NCI-H524 treated with DMSO at 0.1 percent for 48 hours (cell line): ENCODE data around the gene NTSR2.

Experiments
- DNase-seq: peaks from one replicate; lab custom pipeline; 2025; lab: John Stamatoyannopoulos, UW

Gene NTSR2, protein sequence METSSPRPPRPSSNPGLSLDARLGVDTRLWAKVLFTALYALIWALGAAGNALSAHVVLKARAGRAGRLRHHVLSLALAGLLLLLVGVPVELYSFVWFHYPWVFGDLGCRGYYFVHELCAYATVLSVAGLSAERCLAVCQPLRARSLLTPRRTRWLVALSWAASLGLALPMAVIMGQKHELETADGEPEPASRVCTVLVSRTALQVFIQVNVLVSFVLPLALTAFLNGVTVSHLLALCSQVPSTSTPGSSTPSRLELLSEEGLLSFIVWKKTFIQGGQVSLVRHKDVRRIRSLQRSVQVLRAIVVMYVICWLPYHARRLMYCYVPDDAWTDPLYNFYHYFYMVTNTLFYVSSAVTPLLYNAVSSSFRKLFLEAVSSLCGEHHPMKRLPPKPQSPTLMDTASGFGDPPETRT

GRCh38 chr2:11669454-11670291 lies at the start of gene NTSR2:
Gene NTSR2, minus strand, starts transcription at chr2:11670195. Its CDS starts 66 bp downstream, at chr2:11670129.
- DNase-seq: no peak

DNA sequence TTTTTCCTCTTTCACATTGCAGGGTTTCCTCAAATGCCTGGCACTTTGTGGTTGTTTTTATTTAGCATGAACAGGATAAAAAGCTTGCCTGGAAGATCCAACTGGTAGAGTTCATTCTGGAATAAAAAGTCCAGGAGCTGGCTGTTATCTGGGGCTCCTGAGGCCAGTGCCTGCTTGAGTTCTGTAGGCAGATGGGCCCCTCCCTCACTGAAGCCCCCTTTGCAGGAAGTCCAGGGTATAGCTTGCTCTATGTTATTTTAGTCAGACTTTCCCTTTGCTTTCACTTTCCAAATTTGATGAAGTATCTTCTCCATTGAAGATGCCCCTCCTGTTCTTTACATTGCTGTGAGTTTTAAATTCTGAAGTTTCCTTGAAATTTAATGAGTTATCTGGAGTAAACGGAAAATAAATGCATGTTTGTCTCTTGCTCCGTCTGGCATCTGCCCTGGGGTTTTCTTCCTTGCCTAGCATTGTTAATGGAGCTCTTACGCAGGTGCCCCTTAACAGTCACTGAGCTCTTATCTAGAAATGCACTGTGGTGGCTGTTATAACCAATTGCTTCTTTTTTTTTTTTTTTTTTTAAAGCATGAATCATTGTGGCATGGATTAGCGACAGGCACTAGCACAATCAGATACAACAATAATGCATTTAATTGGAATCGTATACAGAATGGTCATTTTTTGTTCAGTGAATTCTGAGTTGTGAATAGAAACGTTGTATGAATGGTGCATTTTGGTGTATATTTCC lies 49.4 kb upstream of the NTSR2 start:
- DNase-seq: no peak

- DNase-seq: no peak
These were observed 48.6 kb upstream of the NTSR2 start for GRCh38 chr2:11718606-11719005.

GRCh38 chr2:11717623-11718022 lies 47.6 kb upstream of the NTSR2 start:
- no peak for DNase-seq

GRCh38 chr2:11716689-11717321 lies 46.8 kb upstream of the NTSR2 start:
- DNase-seq: no peak

DNA sequence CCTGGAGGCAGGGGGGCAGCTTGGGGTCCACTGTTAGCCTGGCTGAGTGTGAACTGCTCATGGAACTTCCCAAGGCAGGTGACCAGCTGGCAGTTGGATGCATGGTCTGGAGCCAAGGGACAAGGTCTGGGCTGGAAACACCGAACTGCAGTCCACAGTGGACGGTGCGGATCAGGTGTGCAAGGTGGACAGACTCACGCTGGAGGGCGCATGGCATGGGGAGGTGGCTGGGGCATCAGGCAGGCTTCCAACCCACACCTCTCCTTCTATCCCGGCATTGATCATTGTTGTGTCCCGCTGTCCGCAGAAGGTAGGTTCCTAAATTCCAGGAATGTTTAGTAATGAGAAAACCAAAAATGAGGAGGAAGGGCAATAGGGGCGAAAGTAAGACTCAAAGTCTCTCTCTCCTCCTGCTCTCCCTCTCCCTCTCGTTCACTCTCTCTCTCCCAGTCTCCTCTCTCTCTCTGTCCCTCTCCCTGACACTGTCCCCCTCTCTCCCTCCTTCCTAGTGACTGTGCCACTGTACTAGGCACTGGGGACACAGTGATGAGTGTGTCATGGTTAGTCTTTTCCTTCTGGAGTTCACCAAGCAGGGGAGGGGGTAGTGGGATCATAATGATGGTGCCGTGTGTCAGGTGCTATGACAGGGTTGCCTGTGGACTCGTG lies 46.1 kb upstream of the NTSR2 start:
- no peak for DNase-seq

DNA sequence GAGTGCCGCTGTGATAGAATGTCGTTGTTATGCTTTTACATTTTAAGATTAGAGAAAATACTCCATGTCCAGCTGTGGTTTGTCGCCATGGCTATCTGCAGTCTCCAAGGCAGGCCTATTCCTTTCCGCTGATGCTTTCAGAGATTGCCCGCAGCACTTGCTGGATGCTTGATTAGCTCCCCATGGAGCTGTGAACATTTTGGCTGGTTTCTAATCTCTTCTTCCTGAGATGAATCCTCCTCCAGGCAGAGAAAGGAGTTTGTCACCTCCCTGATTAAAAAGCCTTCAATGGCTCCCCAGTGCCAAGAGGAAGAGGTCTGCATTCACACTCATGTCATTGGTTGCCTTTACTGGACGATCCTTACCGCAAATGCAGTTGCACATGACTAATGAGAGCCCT lies 43.8 kb upstream of the NTSR2 start:
- no peak for DNase-seq

GRCh38 chr2:11712866-11713265 lies 42.9 kb upstream of the NTSR2 start:
- DNase-seq: no peak

DNA sequence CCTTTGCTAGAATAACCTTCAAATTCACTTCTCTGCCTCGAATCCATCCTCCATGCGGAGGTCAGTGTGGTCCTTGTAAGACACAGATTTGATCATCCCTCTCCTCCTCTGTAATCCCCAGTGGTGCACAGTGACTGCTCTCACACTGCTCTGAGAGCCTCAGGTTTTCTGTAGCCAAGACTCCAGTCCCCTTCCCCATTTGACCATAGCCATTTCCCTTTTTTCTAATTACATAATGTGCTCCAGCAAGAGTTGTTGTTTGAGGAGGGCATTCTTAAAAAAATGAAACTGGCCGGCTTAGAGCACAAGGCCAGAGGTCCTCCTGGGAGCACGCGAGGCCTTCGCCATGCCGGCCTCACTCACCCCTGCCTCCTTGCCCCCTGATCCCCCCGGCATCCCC lies 41.8 kb upstream of the NTSR2 start:
- DNase-seq: no peak

GRCh38 chr2:11711354-11711716 lies 41.3 kb upstream of the NTSR2 start:
- DNase-seq: no peak

DNA sequence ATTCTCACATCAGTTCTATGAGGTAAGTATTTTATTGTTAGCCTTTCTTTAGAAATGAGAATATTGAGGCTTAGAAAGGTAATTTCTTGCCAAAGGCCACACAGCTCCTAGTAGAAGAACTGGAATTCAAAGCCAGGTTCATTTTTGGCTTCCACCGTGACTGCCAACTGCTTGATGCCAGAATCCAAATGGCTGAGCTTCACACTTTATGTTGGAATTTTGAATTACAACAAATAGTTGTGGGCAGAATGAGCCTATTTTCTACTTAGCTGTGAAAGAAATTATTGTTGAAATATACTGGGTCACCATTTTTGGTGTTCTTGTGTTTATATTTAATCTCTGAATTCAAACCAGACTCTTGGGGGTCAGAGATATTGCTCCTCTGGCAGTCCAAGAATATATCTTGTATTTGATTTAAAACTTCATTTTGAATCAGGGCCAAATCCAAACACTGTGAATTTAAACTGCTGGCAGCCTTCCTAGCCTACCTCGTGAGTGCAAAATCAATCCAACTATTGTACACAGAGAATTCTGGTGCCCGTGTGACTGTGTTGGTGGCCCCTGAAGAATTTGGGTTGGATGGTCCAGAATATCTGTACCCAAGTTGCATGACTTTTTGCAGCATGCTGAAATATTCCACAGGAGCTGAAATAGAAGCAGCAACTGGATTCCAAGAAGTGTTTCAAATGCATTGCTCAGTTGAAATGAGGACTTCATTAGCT lies 40.8 kb upstream of the NTSR2 start:
- DNase-seq: no peak

DNA sequence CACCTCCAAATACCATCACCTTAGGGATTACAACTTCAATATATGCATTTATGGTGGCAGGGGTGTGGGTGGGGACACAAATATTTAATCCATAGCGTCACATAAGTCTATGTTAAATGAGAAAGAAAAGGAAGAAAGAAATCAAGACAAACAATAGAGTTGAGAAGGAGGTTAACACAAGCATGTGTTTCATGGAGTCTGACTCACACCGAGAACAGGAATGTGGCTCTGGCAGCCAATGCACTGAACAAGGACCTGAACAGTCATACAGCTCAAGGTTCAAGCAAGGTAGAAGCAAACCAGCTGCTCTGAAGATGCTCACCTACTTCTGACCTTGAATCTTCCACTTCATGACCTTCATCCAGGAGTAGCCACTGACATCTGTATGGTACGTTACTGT lies 40.2 kb upstream of the NTSR2 start:
- DNase-seq: no peak

DNA sequence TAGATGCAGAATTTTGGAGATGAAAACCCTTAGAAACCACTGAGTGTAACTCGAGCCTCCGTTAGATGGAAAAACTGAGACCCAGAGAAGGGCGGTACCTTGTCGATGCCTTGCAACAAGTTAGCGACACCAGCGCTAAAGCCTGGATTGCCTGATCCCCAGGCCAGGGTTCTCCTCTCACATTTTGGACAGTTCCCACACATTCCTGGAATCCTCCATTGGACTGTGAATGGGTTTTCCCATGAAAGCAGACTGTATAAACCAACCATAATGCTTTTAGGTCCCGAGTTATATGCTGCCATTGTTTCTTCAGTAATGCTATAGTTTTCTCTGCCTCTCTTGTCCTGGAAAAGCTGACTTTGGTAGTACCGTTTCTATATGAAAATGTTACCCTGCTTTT lies 39.3 kb upstream of the NTSR2 start:
- no peak for DNase-seq

GRCh38 chr2:11708106-11708505 lies 38.1 kb upstream of the NTSR2 start:
- DNase-seq: no peak

DNA sequence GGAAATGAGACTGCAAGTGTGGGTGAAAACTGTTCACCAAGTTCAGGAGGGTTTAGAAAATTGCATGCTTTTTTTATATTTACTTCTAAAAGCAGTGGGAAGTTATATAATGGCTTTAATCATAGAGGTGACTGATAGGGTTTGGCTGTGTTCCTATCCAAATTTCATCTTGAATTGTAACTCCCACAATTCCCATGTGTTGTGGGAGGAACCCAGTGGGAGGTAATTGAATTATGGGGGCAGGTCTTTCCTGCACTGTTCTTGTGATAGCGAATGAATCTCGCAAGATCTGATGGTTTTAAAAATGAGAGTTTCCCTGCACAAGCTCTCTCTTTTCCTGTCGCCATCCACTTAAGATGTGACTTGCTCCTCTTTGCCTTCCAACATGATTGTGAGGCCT lies 35.7 kb upstream of the NTSR2 start:
- no peak for DNase-seq

GRCh38 chr2:11705063-11705462 lies 35.1 kb upstream of the NTSR2 start:
- no peak for DNase-seq

- DNase-seq: no peak
These were observed 33.7 kb upstream of the NTSR2 start for GRCh38 chr2:11703700-11704099.

- DNase-seq: no peak
These were observed 33.0 kb upstream of the NTSR2 start for GRCh38 chr2:11702946-11703345.

GRCh38 chr2:11701751-11702301 lies 31.8 kb upstream of the NTSR2 start:
- peak; percentile 96 for DNase-seq

DNA sequence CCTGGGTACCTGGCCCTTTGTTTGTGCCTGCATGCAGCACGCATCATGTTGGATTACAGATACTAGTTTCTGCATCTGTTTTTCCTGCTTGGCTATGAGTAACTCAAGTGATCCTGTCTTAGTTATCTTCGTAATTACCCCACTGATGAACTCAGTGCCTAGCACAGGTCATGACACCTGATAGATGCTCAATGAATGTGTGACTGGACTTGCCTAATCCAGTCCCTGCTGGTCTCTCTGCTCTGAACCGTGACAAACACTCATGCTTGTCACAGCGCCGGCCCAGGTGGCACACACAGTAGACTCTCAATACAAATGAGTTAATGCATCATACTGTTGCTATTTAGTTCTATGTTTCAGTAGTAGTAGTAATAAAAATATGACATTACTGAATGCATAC lies 31.2 kb upstream of the NTSR2 start:
- no peak for DNase-seq
